Effector memory CD4-positive, alpha-beta T cell (primary cell): ENCODE measurements around the gene GSTM3.
"Not testable (repeated sequence)": the region's sequence is repeated elsewhere in the genome, so short reads cannot be mapped to it uniquely, and the experiment has no call there.

Experiments used
- DNase-seq, 3 donors: peaks; one replicate each; pipeline ENCODE4 v3.0.0-alpha.2; 2020
- H3K27ac ChIP-seq: 2 replicates; pipeline ENCODE4 v1.7.0; 2013; ENCODE audit warnings: mild to moderate bottlenecking, low read length, moderate library complexity; ENCODE audit not compliant: insufficient read depth, poor library complexity, severe bottlenecking
- H3K27me3 ChIP-seq: replicated peaks from 2 replicates; pipeline ENCODE4 v1.7.0; 2013; ENCODE audit warnings: mild to moderate bottlenecking, low read length; ENCODE audit not compliant: insufficient read depth, control insufficient read depth, poor library complexity, severe bottlenecking
- H3K36me3 ChIP-seq: 2 replicates; pipeline ENCODE4 v1.7.0; 2013; ENCODE audit warnings: mild to moderate bottlenecking, low read length, moderate library complexity; ENCODE audit not compliant: control insufficient read depth, insufficient read depth
- H3K4me1 ChIP-seq: 2 replicates; pipeline ENCODE4 v1.7.0; 2013; ENCODE audit warnings: low read length, mild to moderate bottlenecking; ENCODE audit not compliant: control insufficient read depth, insufficient read depth, poor library complexity, severe bottlenecking
- H3K4me3 ChIP-seq: 2 replicates; pipeline ENCODE4 v1.7.0; 2013; ENCODE audit warnings: low read length, low read depth, mild to moderate bottlenecking; ENCODE audit not compliant: insufficient read depth, poor library complexity, severe bottlenecking
- H3K9me3 ChIP-seq: 2 replicates; pipeline ENCODE4 v1.7.0; 2013; ENCODE audit warnings: mild to moderate bottlenecking, low read length, moderate library complexity; ENCODE audit not compliant: control insufficient read depth

The GSTM3 gene

DNA sequence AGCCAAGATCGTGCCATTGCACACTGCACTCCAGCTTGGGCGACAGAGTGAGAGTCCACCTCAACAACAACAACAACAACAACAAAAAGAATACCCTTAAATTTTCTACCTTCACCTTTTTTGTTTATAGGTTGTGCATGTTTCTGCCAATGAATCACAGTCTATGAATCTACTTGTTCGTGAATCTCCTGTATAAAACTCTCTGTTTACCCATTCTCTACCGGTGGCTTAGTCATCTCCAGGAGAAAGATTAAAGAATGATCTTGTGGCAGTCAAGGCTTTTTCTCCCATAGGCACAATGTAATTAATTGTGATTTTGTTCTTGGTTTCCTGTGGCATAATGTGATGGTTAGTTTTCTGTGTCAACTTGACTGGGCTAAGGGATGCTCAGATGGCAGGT, 43.0 kb downstream of the GSTM3 start:
- H3K4me3 ChIP-seq, H3K27ac ChIP-seq, H3K9me3 ChIP-seq, H3K36me3 ChIP-seq, H3K27me3 ChIP-seq, DNase-seq, H3K4me1 ChIP-seq: not testable (repeated sequence)

DNA sequence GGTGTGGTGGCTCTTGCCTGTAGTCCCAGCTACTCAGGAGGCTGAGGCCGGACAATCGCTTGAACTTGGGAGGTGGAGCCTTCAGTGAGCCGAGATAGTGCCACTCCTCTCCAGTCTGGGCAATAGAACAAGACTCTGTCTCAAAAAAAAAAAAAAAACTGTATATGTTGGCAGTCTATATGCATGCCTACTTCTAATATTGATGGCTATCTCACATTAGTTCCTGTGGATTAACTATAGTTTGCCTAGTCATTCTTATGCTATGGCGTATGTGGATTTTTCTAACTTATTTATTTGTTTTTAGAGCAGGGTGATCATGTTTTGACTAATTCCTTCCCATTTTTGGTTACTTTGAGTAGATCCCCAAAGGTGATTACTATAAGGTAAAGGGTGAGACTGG, 43.8 kb downstream of the GSTM3 start:
- Histone ChIP-seq H3K36me3 (no peaks in the 10 kb centered on the region), H3K9me3 (no peaks in the 10 kb centered on the region), H3K4me3 (no peak overlapping the region), H3K27me3 (no peaks in the 10 kb centered on the region), H3K27ac (no peak overlapping the region), H3K4me1 (no peaks in the 10 kb centered on the region)
- no peak for DNase-seq

DNA sequence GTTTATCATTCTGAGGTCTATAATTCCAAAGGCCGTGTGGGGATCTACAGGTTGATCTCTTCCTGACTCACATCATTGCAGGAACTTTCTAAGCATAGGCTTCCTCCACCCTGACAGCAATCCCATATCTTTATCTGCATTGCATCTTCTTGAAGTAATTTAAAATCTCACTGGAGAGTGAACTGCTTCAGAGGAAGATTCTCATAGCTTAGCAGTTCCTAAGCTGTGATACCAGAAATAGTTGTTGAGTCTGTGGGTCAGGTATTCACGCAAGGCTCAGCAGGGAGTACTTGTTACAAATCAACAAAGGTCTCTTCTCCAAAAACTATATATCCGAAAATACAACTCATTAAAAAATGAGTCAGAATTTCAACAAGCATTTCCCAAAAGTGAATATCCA, 45.7 kb downstream of the GSTM3 start:
- H3K4me3 ChIP-seq, H3K4me1 ChIP-seq, DNase-seq, H3K36me3 ChIP-seq, H3K9me3 ChIP-seq, H3K27ac ChIP-seq, H3K27me3 ChIP-seq: not testable (repeated sequence)

DNA sequence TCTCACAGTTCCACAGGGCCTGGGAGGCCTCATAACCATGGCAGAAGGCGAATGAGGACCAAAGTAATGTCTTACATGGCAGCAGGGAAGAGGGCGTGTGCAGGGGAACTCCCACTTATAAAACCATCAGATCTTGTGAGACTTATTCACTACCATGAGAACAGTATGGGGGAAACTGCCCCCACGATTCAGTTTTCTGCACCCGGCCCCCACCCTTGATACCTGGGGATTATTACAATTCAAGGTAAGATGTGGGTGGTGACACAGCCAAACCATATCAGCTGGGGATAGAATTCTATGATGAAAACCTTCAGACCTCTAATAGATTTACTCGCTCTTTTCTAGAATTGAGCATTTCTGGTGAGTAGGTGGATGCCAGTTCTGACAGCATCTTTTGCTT, 46.4 kb downstream of the GSTM3 start:
- not testable (repeated sequence) for H3K9me3 ChIP-seq, H3K4me3 ChIP-seq, H3K36me3 ChIP-seq, H3K27me3 ChIP-seq, H3K4me1 ChIP-seq, DNase-seq, H3K27ac ChIP-seq

DNA sequence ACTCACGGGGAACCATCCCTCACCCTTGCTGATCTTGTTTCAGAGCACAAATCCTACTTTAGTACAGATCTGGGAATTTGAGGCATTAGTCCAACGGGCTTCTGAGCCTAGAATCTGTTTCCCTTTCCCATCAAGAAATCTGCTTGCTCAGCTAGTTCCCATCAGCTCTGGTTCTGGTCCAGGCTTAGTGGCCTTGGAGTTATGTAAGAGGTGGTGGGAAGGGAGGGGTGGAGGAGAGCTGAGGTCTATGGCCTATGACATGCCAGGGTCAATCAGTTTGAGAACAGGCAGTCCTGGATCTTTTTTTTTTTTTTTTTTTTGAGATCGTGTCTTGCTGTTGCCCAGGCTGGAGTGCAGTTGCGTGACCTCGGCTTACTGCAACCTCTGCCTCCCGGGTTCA, 49.1 kb downstream of the GSTM3 start:
- H3K36me3 ChIP-seq, result no peaks in the 10 kb centered on the region
- no peak overlapping the region for H3K27ac ChIP-seq
- no peak overlapping the region for H3K4me3 ChIP-seq
- no peaks in the 10 kb centered on the region for H3K4me1 ChIP-seq
- no peaks in the 10 kb centered on the region for H3K27me3 ChIP-seq
- no peaks in the 10 kb centered on the region for H3K9me3 ChIP-seq
- no peak for DNase-seq

DNA sequence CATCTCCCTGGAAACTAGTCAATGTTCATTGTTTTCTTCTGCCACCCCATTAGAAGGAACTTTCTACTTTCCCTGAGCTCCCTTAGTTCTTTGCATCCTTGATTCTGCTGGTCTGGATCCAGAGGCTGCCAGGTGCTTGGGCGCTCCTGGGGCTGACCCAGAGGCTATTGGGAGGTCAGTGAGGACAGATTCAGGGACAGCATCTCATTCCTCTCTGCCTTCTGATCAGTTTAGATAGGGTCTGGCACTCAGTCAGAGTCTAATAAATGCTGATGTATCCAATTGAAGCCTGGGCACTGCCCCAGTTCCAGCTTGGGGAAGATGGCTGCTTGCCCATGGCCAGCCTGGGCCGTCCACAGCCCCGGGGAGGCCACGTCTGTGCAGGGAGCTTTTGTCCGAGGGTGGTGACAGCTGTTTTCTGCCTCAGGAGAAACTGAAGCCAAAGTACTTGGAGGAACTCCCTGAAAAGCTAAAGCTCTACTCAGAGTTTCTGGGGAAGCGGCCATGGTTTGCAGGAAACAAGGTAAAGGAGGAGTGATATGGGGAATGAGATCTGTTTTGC, 50.9 kb downstream of the GSTM3 start:
- H3K27ac ChIP-seq, result no peak overlapping the region
- no peaks in the 10 kb centered on the region for H3K27me3 ChIP-seq
- H3K9me3 ChIP-seq, result no peaks in the 10 kb centered on the region
- H3K36me3 ChIP-seq, result no peaks in the 10 kb centered on the region
- H3K4me1 ChIP-seq, result no peaks in the 10 kb centered on the region
- no peak for DNase-seq
- no peak overlapping the region for H3K4me3 ChIP-seq

DNA sequence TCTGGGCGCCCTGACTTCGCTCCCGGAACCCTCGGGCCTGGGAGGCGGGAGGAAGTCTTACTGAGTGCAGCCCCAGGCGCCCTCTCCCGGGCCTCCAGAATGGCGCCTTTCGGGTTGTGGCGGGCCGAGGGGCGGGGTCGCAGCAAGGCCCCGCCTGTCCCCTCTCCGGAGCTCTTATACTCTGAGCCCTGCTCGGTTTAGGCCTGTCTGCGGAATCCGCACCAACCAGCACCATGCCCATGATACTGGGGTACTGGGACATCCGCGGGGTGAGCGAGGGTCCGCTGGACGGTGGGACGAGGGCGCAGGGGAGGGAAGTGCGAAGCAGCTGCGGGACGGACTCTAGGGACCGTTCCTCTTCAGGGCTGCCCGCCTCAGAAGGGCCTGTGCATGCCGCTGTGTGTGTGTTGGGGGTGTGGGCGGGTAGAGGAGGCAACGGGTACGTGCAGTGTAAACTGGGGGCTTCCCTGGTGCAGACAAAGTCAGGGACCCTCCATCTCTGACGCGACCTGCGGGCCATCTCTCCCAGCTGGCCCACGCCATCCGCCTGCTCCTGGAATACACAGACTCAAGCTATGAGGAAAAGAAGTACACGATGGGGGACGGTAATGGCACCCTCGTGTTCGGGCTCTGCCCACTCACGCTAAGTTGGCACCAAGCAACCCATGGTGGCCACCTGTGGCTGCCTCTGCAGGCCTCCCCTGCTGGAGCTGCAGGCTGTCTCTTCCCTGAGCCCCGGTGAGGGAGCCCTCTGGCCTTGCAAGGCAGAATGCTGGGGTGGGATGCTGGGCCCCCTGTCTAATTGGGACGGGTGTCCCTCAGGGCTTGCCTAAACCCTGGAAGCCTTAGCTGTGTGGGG, 53.0 kb downstream of the GSTM3 start, which contains the start of gene GSTM1:
Gene GSTM1, plus strand, starts transcription at position 177 of the 859 bp plus-strand sequence. Its CDS starts 57 bp downstream, at position 234.
- Histone ChIP-seq H3K4me1 (no peaks in the 10 kb centered on the region), H3K4me3 (peak within 1 kb of the TSS; percentile 35), H3K36me3 (no peaks in the 10 kb centered on the region), H3K27me3 (no peaks in the 10 kb centered on the region), H3K9me3 (no peaks in the 10 kb centered on the region), H3K27ac (no peak within 1 kb of the TSS)
- peak in 1 of 3 donors; percentile 58 for DNase-seq

DNA sequence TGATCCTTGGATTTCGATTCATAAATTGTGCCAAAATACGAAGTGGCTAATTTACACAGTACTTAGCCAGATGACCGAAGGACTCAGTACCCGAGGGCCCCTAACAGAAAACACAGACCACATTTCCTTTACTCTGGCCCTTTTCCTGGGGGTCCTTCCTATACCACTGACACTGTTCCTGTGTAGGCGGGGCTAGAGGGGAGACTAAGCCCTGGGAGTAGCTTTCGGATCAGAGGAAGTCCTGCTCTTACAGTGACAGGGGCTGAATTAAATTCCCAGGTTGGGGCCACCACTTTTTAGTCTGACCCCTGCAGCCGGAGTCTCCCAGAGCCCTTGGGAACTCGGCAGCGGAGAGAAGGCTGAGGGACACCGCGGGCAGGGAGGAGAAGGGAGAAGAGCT, 53.7 kb downstream of the GSTM3 start:
- H3K27ac ChIP-seq, H3K36me3 ChIP-seq, H3K27me3 ChIP-seq, DNase-seq, H3K9me3 ChIP-seq, H3K4me3 ChIP-seq, H3K4me1 ChIP-seq: not testable (repeated sequence)

DNA sequence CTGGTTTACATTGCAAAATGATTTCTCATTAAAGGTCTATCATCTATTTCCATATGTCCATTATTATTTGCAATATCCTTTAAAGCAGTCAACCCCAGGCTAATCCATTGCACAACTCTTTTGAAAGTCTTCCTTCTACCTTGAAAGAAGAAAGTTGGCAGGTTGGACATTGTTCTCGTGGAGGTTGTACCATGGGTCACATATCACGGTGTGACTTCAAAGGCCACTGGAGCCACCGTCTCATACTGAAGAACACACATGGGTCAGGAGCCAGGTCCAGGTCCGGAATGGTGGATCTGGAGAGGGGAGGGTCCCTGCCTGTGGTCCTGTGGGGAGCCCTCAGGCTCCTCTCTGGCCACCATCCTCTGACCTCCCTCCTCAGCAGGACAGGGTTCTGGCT, 54.9 kb downstream of the GSTM3 start:
- not testable (repeated sequence) for H3K36me3 ChIP-seq, H3K27ac ChIP-seq, H3K4me3 ChIP-seq, H3K4me1 ChIP-seq, H3K9me3 ChIP-seq, DNase-seq, H3K27me3 ChIP-seq

DNA sequence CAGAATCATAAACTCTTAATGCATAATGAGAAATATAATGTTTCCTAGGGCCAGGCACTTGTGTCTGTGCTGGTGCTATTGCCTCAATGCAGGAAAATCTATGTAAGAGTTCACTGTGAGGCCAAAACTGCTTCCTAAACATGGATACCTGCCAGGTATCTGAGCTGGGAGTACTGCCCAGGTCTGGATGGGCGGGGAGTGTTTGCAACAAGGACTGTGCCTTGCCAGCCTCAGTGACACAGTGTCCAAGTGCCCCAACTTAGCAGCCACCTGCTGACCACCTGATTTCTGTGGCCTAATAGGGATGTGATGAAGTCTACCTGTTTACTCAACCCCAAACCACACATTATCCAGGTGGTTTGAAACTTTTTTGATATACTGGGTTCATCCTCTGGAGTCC, 55.4 kb downstream of the GSTM3 start:
- H3K36me3 ChIP-seq, H3K27me3 ChIP-seq, H3K4me3 ChIP-seq, H3K27ac ChIP-seq, H3K4me1 ChIP-seq, DNase-seq, H3K9me3 ChIP-seq: not testable (repeated sequence)
